ENCODE data around the gene NOS1AP. TPM values are rescaled to one million over a fixed set of nuclear protein-coding genes. Genes with fewer than 3 reads are reported as not detected.

Gene NOS1AP
- total and polyA plus RNA-seq, 9 of the 15 experiments (the other 6 are each of a cell fraction or from before 2014, with no cell fraction given) = 0.07 to 1.5 (median 0.22) TPM

GRCh38 chr1:162386292-162387225 lies 317.1 kb downstream of the NOS1AP start (continued):
- TF ChIP-seq ZNF512 (tag; IDR thresholded peaks at IDR 0.05) (no peak), ZFP36 (IDR thresholded peaks at IDR 0.05; ENCODE audit: low read depth, low read length, partially characterized antibody) (peak; percentile 14), GTF2B (IDR thresholded peaks at IDR 0.05; ENCODE audit: extremely low read depth, insufficient read length) (no peak), ZNF3 (CRISPR knock-in tag; IDR thresholded peaks at IDR 0.05) (no peak), RBM17 (IDR thresholded peaks at IDR 0.05; ENCODE audit: borderline replicate concordance, low read depth, low read length) (no peak), PCBP1 (IDR thresholded peaks at IDR 0.05; ENCODE audit: low read depth, low read length, poor library complexity, severe bottlenecking) (no peak), MYNN (IDR thresholded peaks at IDR 0.05) (peak; percentile 88), MYNN (CRISPR knock-in tag; IDR thresholded peaks at IDR 0.05) (no peak), GTF2E2 (tag; IDR thresholded peaks at IDR 0.05) (no peak), PTBP1 (IDR thresholded peaks at IDR 0.05; ENCODE audit: low read depth, low read length) (0 out of 2 replicates have a peak, but pooled peaks have one; percentile 69), ID3 (CRISPR knock-in tag; IDR thresholded peaks at IDR 0.05) (no peak), ID3 (tag; IDR thresholded peaks at IDR 0.05) (peak; percentile 91), ZNF830 (CRISPR knock-in tag; IDR thresholded peaks at IDR 0.05) (no peak), DACH1 (IDR thresholded peaks at IDR 0.05; ENCODE audit: partially characterized antibody) (no peak), BRD4 (IDR thresholded peaks at IDR 0.05) (no peak), ZNF140 (CRISPR knock-in tag; IDR thresholded peaks at IDR 0.05) (no peak), TAF7 (tag; IDR thresholded peaks at IDR 0.05) (no peak), DPF2 (IDR thresholded peaks at IDR 0.05) (peak; percentile 95), DDX20 (tag; IDR thresholded peaks at IDR 0.05; ENCODE audit: low read depth) (no peak), MCM2 (IDR thresholded peaks at IDR 0.05; ENCODE audit: low read depth) (no peak), XRCC4 (IDR thresholded peaks at IDR 0.05; ENCODE audit: extremely low read depth, insufficient read depth, insufficient read length) (no peak), IRF9 (tag; IDR thresholded peaks at IDR 0.05) (no peak), NFXL1 (CRISPR knock-in tag; IDR thresholded peaks at IDR 0.05) (no peak), HDAC3 (IDR thresholded peaks at IDR 0.05; ENCODE audit: borderline replicate concordance, partially characterized antibody) (peak; percentile 92), SMARCA5 (IDR thresholded peaks at IDR 0.05) (no peak), KDM4B (IDR thresholded peaks at IDR 0.05; ENCODE audit: borderline replicate concordance in 2 of 2, low read depth in 1 of 2) (no peak), PRMT5 (CRISPR knock-in tag; IDR thresholded peaks at IDR 0.05) (no peak), CTBP1 (IDR thresholded peaks at IDR 0.05; ENCODE audit: borderline replicate concordance) (peak; percentile 96)
